ENCODE data around the gene ALKBH6. TPM values are rescaled to one million over a fixed set of nuclear protein-coding genes. Genes with fewer than 3 reads are reported as not detected.
A peak's percentile ranks its signal among the peaks of the same experiment; 100 is the strongest.

Gene ALKBH6
- total and polyA plus RNA-seq, 4 donors: 13.3 to 30.1 (median 23.8) TPM

DNA sequence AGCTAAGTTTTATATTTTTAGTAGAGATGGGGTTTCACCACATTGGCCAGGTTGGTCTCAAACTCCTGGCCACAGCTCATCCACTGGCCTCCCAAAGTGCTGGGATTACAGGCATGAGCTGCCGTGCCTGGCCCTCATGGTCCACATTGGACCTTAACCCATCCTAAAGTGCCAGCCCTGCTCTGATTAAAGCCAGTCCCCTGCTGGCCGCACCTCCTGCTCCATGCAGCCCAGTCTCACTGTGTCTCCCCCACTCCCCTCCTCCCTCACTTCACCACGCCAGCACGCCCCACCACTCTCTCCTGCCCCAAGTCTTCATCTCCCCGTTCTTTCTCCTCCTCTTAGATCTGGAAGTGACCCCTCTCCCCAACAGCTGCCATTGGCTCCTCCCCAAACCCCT lies 35.7 kb downstream of the ALKBH6 start:
- no peak for ATAC-seq (ENCODE audit: insufficient read depth, low FRiP score)
- TF ChIP-seq, protein P1, sequence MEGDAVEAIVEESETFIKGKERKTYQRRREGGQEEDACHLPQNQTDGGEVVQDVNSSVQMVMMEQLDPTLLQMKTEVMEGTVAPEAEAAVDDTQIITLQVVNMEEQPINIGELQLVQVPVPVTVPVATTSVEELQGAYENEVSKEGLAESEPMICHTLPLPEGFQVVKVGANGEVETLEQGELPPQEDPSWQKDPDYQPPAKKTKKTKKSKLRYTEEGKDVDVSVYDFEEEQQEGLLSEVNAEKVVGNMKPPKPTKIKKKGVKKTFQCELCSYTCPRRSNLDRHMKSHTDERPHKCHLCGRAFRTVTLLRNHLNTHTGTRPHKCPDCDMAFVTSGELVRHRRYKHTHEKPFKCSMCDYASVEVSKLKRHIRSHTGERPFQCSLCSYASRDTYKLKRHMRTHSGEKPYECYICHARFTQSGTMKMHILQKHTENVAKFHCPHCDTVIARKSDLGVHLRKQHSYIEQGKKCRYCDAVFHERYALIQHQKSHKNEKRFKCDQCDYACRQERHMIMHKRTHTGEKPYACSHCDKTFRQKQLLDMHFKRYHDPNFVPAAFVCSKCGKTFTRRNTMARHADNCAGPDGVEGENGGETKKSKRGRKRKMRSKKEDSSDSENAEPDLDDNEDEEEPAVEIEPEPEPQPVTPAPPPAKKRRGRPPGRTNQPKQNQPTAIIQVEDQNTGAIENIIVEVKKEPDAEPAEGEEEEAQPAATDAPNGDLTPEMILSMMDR (IDR thresholded peaks at IDR 0.05; ENCODE audit: control extremely low read depth, extremely low read depth): no peak
- Histone ChIP-seq H3K27ac (ENCODE audit: low read depth in 1 of 2, low read length in 1 of 2) (no peak overlapping the region), H3K27me3 (ENCODE audit: control insufficient read depth in 3 of 3, insufficient read depth in 3 of 3, low read length in 2 of 3) (peaks cover 0 to 2% (median 0%) of the 10 kb centered on the region in 3 donors), H3K4me3 (no peak overlapping the region), H3K9me3 (ENCODE audit: control insufficient read depth in 4 of 4, insufficient read depth in 3 of 4, low read length in 3 of 4) (peaks cover 0 to 5% (median 0%) of the 10 kb centered on the region in 4 donors), H3K4me1 (ENCODE audit: control insufficient read depth in 5 of 5, insufficient read depth in 5 of 5, low read length in 5 of 5) (no peaks in the 10 kb centered on the region), H3K36me3 (ENCODE audit: control insufficient read depth in 4 of 4, insufficient read depth in 4 of 4, low read length in 4 of 4) (no peaks in the 10 kb centered on the region), H3K9ac (ENCODE audit: insufficient read depth in 1 of 2, low read length in 2 of 2) (no peak overlapping the region)
- no peak for DNase-seq
- WGBS, 2 donors: 43 to 52% methylated on average over 5 of the region's 5 CpGs

DNA sequence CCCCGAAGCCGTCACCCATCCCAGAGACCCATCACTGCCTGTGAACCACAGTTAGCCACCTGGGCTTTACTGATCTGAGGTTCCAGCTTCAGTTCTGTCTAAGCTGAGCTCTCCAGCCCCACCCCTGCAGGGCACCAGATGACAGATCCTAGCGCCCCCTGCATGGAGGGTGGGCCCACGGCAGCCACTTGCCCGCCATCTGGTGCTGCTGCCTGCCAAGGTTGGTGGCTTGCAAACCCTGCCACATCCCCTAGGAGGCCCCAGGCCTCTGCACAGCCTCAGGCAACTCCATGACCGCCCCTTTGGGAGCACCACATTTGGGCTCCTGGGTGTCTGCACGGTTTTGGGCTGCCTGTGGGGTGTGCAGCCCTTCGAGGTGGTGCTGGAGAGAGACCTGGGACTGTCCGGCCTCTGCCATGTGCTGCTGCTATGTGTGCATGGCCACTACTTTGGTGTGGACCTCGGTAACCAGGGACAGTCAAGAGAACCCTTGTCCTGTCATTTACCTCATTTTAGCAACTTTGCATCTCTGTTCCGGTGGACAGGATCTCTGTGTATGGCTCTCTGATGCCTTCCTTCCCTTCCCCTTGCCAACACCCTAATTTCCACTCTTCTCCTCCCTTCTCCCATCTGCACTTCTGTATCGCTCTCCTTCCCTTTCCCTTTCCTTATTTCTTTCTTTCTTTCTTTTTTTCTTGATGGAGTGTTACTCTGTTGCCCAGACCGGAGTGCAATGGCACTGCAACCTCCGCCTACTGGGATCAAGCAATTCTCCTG lies 36.4 kb downstream of the ALKBH6 start:
- H3K27ac ChIP-seq (ENCODE audit: low read depth in 1 of 2, low read length in 1 of 2): no peak overlapping the region
- peaks cover 0 to 2% (median 0%) of the 10 kb centered on the region in 3 donors for H3K27me3 ChIP-seq (ENCODE audit: control insufficient read depth in 3 of 3, insufficient read depth in 3 of 3, low read length in 2 of 3)
- no peak overlapping the region for H3K4me3 ChIP-seq
- TF ChIP-seq, protein P1 (IDR thresholded peaks at IDR 0.05; ENCODE audit: control extremely low read depth, extremely low read depth): no peak
- no peaks in the 10 kb centered on the region for H3K36me3 ChIP-seq (ENCODE audit: control insufficient read depth in 4 of 4, insufficient read depth in 4 of 4, low read length in 4 of 4)
- ATAC-seq (ENCODE audit: insufficient read depth, low FRiP score): no peak
- H3K4me1 ChIP-seq (ENCODE audit: control insufficient read depth in 5 of 5, insufficient read depth in 5 of 5, low read length in 5 of 5): no peaks in the 10 kb centered on the region
- DNase-seq: no peak
- peaks cover 0 to 5% (median 0%) of the 10 kb centered on the region in 4 donors for H3K9me3 ChIP-seq (ENCODE audit: control insufficient read depth in 4 of 4, insufficient read depth in 3 of 4, low read length in 3 of 4)
- no peak overlapping the region for H3K9ac ChIP-seq (ENCODE audit: insufficient read depth in 1 of 2, low read length in 2 of 2)
- 53 to 55% methylated on average over 14 of the region's 14 CpGs for WGBS, 2 donors

DNA sequence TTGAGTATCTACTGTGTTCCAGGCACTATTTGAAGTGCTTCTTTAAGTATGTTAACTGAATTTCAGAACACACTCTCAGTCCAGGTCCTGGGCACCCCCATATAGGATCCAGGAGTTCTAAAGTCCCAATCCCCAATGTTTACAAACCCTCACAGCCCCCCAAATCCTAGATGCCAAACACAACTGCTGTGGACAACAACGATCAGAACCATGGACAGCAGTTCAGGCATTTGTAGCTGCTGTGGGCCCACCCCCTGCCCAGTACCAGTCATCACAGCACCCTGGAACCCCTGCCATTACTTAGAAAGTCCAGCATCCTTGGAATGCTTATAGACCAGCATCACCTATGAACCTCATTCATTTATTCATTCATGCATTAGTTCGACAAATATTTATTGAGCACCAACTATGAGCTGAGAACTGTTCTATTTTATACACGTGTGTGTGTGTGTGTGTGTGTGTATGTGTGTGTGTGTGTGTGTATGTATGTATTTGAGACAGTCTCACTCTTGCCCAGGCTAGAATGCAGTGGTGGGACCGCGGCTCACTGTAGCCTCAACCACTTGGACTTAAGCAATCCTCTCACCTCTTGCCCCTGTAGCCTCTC lies 38.3 kb downstream of the ALKBH6 start:
- WGBS, 2 donors: 33 to 36% methylated on average over 5 of the region's 5 CpGs
- Histone ChIP-seq H3K4me3 (no peak overlapping the region), H3K9me3 (ENCODE audit: control insufficient read depth in 4 of 4, insufficient read depth in 3 of 4, low read length in 3 of 4) (peaks cover 0 to 5% (median 0%) of the 10 kb centered on the region in 4 donors), H3K4me1 (ENCODE audit: control insufficient read depth in 5 of 5, insufficient read depth in 5 of 5, low read length in 5 of 5) (no peaks in the 10 kb centered on the region), H3K36me3 (ENCODE audit: control insufficient read depth in 4 of 4, insufficient read depth in 4 of 4, low read length in 4 of 4) (no peaks in the 10 kb centered on the region), H3K27ac (ENCODE audit: low read depth in 1 of 2, low read length in 1 of 2) (no peak overlapping the region), H3K9ac (ENCODE audit: insufficient read depth in 1 of 2, low read length in 2 of 2) (no peak overlapping the region), H3K27me3 (ENCODE audit: control insufficient read depth in 3 of 3, insufficient read depth in 3 of 3, low read length in 2 of 3) (peaks cover 0 to 2% (median 0%) of the 10 kb centered on the region in 3 donors)
- TF ChIP-seq, protein P1 (IDR thresholded peaks at IDR 0.05; ENCODE audit: control extremely low read depth, extremely low read depth): no peak
- DNase-seq (peak in 1 of 3 donors; percentile 42), ATAC-seq (ENCODE audit: insufficient read depth, low FRiP score) (no peak)

Measured in lung (tissue), 12 donors.